Measurements from ENCODE around the gene ATPAF1. TPM values are rescaled to one million over a fixed set of nuclear protein-coding genes. Genes with fewer than 3 reads are reported as not detected.

Gene ATPAF1
- total RNA-seq, 1 donor from 2014 or later: 37.8 TPM

DNA sequence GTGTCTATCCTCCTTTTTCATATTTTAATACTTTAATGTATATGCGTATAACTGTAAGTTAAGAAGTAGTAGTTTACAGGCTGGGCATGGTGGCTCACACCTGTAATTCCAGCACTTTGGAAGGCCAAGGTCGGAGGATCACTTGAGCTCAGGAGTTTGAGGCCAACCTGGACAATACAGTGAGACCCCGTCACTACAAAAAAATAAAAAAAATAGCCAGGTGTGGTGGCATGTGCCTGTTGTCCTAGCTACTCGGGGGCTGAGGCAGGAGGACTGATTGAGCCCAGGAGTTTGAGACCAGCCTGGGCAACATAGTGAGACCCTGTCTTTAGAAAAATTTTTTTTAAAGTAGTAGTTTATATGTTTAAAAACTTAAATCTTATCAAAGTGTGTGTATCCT is 22.3 kb downstream of the ATPAF1 start:
- no peak for DNase-seq
- Mint-ChIP-seq H3K36me3 (ENCODE audit: unreplicated experiment) (peaks cover 27% of the 10 kb centered on the region), H3K27me3 (ENCODE audit: unreplicated experiment) (peaks cover 2% of the 10 kb centered on the region), H3K4me1 (ENCODE audit: low read depth, unreplicated experiment) (no peaks in the 10 kb centered on the region), H3K27ac (ENCODE audit: unreplicated experiment) (no peak overlapping the region), H3K4me3 (ENCODE audit: unreplicated experiment) (no peak overlapping the region), H3K9me3 (ENCODE audit: unreplicated experiment) (peaks cover 4% of the 10 kb centered on the region)
- TF ChIP-seq, protein P1, sequence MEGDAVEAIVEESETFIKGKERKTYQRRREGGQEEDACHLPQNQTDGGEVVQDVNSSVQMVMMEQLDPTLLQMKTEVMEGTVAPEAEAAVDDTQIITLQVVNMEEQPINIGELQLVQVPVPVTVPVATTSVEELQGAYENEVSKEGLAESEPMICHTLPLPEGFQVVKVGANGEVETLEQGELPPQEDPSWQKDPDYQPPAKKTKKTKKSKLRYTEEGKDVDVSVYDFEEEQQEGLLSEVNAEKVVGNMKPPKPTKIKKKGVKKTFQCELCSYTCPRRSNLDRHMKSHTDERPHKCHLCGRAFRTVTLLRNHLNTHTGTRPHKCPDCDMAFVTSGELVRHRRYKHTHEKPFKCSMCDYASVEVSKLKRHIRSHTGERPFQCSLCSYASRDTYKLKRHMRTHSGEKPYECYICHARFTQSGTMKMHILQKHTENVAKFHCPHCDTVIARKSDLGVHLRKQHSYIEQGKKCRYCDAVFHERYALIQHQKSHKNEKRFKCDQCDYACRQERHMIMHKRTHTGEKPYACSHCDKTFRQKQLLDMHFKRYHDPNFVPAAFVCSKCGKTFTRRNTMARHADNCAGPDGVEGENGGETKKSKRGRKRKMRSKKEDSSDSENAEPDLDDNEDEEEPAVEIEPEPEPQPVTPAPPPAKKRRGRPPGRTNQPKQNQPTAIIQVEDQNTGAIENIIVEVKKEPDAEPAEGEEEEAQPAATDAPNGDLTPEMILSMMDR (IDR thresholded peaks at IDR 0.05; ENCODE audit: partially characterized antibody, unreplicated experiment): no peak

DNA sequence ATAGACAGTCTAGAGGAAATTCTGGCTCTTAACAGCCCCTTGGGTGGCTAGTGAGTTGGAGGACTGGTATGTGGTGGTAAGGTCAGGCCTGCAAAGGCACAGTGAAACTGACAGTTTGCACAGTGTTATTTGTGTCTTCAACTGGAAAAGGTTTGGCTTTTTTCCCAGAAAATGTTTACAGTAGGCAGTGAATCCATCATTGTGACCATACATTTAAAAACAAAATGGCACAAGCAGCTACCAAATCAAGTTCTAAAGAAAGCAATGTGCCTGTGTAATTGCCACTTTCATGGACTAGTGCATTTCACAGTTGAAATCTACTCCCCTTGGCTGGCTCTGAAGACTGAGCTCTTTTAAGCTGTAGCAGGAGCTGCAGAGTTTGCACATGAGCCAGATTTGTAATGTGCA is 24.8 kb downstream of the ATPAF1 start:
- no peaks in the 10 kb centered on the region for H3K4me1 Mint-ChIP-seq (ENCODE audit: low read depth, unreplicated experiment)

DNA sequence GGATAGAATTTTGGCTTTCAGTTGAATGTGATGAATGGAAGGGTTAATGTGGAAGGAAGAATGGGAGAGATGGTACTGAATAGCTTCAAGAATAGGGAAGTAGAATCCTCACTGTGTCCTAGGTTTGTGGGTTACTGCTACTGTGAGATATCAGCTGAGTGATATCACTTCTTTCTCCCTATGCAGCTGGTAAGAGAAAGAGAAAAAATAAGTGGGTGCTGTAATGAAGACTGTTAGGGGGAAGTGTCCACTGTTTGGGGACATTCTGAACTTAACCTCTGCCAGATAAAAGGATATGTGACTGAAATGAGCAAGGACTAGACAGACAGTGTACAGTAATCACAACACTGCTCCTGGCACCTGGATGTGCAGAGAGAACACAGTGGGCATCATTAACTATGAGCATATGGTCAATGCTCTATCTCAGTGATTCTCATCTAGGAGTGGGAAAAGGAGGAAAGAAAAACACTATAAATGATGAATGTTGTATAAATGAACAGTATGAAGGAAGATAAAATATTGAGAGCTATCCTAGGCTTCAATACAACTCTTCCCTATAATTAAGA is 26.0 kb downstream of the ATPAF1 start:
- TF ChIP-seq, protein P1 (IDR thresholded peaks at IDR 0.05; ENCODE audit: partially characterized antibody, unreplicated experiment): no peak
- peaks cover 2% of the 10 kb centered on the region for H3K27me3 Mint-ChIP-seq (ENCODE audit: unreplicated experiment)
- DNase-seq: no peak
- no peak overlapping the region for H3K4me3 Mint-ChIP-seq (ENCODE audit: unreplicated experiment)
- peaks cover 6% of the 10 kb centered on the region for H3K36me3 Mint-ChIP-seq (ENCODE audit: unreplicated experiment)
- no peaks in the 10 kb centered on the region for H3K9me3 Mint-ChIP-seq (ENCODE audit: unreplicated experiment)
- H3K27ac Mint-ChIP-seq (ENCODE audit: unreplicated experiment): no peak overlapping the region
- H3K4me1 Mint-ChIP-seq (ENCODE audit: low read depth, unreplicated experiment): no peaks in the 10 kb centered on the region

More for the DNA sequence above, 24.8 kb downstream of the ATPAF1 start:
- no peaks in the 10 kb centered on the region for H3K9me3 Mint-ChIP-seq (ENCODE audit: unreplicated experiment)
- H3K27ac Mint-ChIP-seq (ENCODE audit: unreplicated experiment): no peak overlapping the region
- TF ChIP-seq, protein P1 (IDR thresholded peaks at IDR 0.05; ENCODE audit: partially characterized antibody, unreplicated experiment): no peak
- no peak for DNase-seq
- no peak overlapping the region for H3K4me3 Mint-ChIP-seq (ENCODE audit: unreplicated experiment)
- peaks cover 2% of the 10 kb centered on the region for H3K27me3 Mint-ChIP-seq (ENCODE audit: unreplicated experiment)
- H3K36me3 Mint-ChIP-seq (ENCODE audit: unreplicated experiment): peaks cover 10% of the 10 kb centered on the region

DNA sequence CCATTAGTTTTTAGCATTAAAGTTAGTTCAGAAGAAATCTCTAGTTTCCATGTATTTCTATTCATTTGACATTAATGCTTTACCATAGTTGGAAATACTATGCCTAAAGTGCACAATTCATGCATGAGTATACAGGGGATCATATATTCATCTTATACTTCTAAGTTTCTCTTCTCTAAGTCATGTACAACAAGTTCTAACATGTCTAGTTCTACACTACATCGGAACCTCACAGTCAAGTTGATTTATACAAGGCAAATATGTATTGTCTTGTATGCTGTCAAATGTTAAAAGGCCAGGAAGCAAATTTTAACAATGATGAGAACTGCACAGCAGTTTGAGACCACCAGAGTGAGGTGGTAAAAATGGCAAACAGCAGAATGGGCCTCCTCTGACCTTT is 28.6 kb downstream of the ATPAF1 start:
- no peaks in the 10 kb centered on the region for H3K36me3 Mint-ChIP-seq (ENCODE audit: unreplicated experiment)
- H3K27me3 Mint-ChIP-seq (ENCODE audit: unreplicated experiment): no peaks in the 10 kb centered on the region
- no peaks in the 10 kb centered on the region for H3K4me1 Mint-ChIP-seq (ENCODE audit: low read depth, unreplicated experiment)
- TF ChIP-seq, protein P1 (IDR thresholded peaks at IDR 0.05; ENCODE audit: partially characterized antibody, unreplicated experiment): no peak
- no peak for DNase-seq
- H3K4me3 Mint-ChIP-seq (ENCODE audit: unreplicated experiment): no peak overlapping the region
- no peak overlapping the region for H3K27ac Mint-ChIP-seq (ENCODE audit: unreplicated experiment)
- no peaks in the 10 kb centered on the region for H3K9me3 Mint-ChIP-seq (ENCODE audit: unreplicated experiment)

DNA sequence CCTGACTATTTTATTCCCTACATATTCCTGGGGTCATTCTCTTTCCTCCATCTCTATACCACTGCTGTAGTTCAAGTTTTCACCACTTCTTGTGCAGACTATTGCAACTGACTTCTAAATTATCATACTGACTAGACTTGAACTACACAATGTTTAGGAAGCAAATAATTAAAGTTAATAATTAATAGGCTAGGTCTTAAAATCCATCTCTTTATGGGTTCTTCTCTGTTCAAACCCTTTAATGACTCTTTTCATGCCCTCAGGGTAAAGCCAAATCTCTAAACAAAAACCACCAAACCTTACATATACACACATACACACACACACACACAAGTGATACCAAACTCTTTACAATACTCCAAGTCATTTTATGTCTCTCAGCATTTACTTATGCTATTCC is 29.2 kb downstream of the ATPAF1 start:
- Mint-ChIP-seq H3K27ac (ENCODE audit: unreplicated experiment) (no peak overlapping the region), H3K27me3 (ENCODE audit: unreplicated experiment) (no peaks in the 10 kb centered on the region), H3K9me3 (ENCODE audit: unreplicated experiment) (no peaks in the 10 kb centered on the region), H3K36me3 (ENCODE audit: unreplicated experiment) (no peaks in the 10 kb centered on the region), H3K4me1 (ENCODE audit: low read depth, unreplicated experiment) (no peaks in the 10 kb centered on the region), H3K4me3 (ENCODE audit: unreplicated experiment) (no peak overlapping the region)
- TF ChIP-seq, protein P1 (IDR thresholded peaks at IDR 0.05; ENCODE audit: partially characterized antibody, unreplicated experiment): no peak
- no peak for DNase-seq
